ENCODE measurements around the gene OR1D2. TPM values are rescaled to one million over a fixed set of nuclear protein-coding genes. Genes with fewer than 3 reads are reported as not detected.

Gene OR1D2
- total RNA-seq, 1 experiment from 2014 or later: not detected

DNA sequence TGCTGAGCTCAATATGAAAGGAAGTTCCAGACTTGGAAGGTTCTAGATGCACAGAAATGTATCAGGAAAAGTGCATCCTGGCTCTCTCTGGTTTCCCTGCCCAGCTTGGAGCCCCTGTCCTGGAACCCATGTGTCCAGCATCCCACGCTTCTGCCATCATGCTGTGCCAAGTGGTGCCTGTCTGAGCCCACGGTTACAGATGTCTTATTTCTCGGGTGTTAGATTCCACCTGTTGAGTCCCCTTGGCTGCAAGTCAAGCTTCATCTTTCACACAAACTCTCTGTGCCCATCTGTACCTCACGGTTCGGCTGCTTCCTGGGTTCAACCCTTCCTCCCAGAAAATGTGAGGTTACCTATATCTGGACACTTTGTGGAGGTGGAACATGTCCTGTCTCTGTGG, 63.3 kb downstream of the OR1D2 start:
- TF ChIP-seq, protein P1, sequence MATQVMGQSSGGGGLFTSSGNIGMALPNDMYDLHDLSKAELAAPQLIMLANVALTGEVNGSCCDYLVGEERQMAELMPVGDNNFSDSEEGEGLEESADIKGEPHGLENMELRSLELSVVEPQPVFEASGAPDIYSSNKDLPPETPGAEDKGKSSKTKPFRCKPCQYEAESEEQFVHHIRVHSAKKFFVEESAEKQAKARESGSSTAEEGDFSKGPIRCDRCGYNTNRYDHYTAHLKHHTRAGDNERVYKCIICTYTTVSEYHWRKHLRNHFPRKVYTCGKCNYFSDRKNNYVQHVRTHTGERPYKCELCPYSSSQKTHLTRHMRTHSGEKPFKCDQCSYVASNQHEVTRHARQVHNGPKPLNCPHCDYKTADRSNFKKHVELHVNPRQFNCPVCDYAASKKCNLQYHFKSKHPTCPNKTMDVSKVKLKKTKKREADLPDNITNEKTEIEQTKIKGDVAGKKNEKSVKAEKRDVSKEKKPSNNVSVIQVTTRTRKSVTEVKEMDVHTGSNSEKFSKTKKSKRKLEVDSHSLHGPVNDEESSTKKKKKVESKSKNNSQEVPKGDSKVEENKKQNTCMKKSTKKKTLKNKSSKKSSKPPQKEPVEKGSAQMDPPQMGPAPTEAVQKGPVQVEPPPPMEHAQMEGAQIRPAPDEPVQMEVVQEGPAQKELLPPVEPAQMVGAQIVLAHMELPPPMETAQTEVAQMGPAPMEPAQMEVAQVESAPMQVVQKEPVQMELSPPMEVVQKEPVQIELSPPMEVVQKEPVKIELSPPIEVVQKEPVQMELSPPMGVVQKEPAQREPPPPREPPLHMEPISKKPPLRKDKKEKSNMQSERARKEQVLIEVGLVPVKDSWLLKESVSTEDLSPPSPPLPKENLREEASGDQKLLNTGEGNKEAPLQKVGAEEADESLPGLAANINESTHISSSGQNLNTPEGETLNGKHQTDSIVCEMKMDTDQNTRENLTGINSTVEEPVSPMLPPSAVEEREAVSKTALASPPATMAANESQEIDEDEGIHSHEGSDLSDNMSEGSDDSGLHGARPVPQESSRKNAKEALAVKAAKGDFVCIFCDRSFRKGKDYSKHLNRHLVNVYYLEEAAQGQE (IDR thresholded peaks at IDR 0.05; ENCODE audit: insufficient read depth in 1 of 2, low read depth in 2 of 2, low read length in 1 of 2): no peak
- TF ChIP-seq SIN3A (IDR thresholded peaks at IDR 0.05; ENCODE audit: borderline replicate concordance, insufficient read depth, low read depth, low read length): no peak
- TF ChIP-seq CTCF (IDR thresholded peaks at IDR 0.05): no peak
- TF ChIP-seq TCF7L2 (IDR thresholded peaks at IDR 0.05; ENCODE audit: low read depth, low read length): no peak
- TF ChIP-seq POLR2AphosphoS5 (IDR thresholded peaks at IDR 0.05; ENCODE audit: low read depth, low read length): no peak
- Histone ChIP-seq H3K27ac (ENCODE audit: low read length) (no peak overlapping the region), H3K27me3 (ENCODE audit: control insufficient read depth, insufficient read depth, low read length) (no peaks in the 10 kb centered on the region; the same call in 1 of the 2 replicates), H3K36me3 (ENCODE audit: control insufficient read depth, insufficient read depth, low read length) (no peaks in the 10 kb centered on the region), H3K4me3 (ENCODE audit: low read depth in 2 of 2, low read length in 2 of 2) (no peak overlapping the region), H3K4me1 (ENCODE audit: control insufficient read depth, insufficient read depth, low read length) (no peaks in the 10 kb centered on the region), H3K9me3 (ENCODE audit: control insufficient read depth, insufficient read depth, low read depth, low read length) (no peaks in the 10 kb centered on the region)
- in situ Hi-C loops (cut with HindIII; ENCODE audit: low pct_unique_long_range_greater_than_20kb, low sequenced_read_pairs): no loop called here
- ATAC-seq (no peak), DNase-seq (ENCODE audit: low read depth, low spot score) (no peak)
- POLR2A ChIA-PET: interaction anchor here (0.6 kb wide), 1 partner anchor 696 kb away, joined by 10 read pairs; no protein-coding TSS in a partner anchor
- CTCF ChIA-PET: no interaction called here
- intact Hi-C loops (cut with micrococcal nuclease; ENCODE audit: unreplicated experiment): no loop called here
- no TSS peak for BruUV-seq (replicated peaks)

- in situ Hi-C loops (cut with HindIII; ENCODE audit: low pct_unique_long_range_greater_than_20kb, low sequenced_read_pairs) (no loop called here), intact Hi-C loops (cut with micrococcal nuclease; ENCODE audit: unreplicated experiment) (no loop called here)
- ATAC-seq (no peak), DNase-seq (ENCODE audit: low read depth, low spot score) (no peak)
- H3K4me1 ChIP-seq (ENCODE audit: control insufficient read depth, insufficient read depth, low read length): no peaks in the 10 kb centered on the region
- no peaks in the 10 kb centered on the region; the same call in 1 of the 2 replicates for H3K27me3 ChIP-seq (ENCODE audit: control insufficient read depth, insufficient read depth, low read length)
- no TSS peak for BruUV-seq (replicated peaks)
- H3K4me3 ChIP-seq (ENCODE audit: low read depth in 2 of 2, low read length in 2 of 2): no peak overlapping the region
- ChIA-PET POLR2A (no interaction called here), CTCF (no interaction called here)
- H3K36me3 ChIP-seq (ENCODE audit: control insufficient read depth, insufficient read depth, low read length): no peaks in the 10 kb centered on the region
- no peaks in the 10 kb centered on the region for H3K9me3 ChIP-seq (ENCODE audit: control insufficient read depth, insufficient read depth, low read depth, low read length)
- no peak for TF ChIP-seq POLR2AphosphoS5 (IDR thresholded peaks at IDR 0.05; ENCODE audit: low read depth, low read length)
- TF ChIP-seq SIN3A (IDR thresholded peaks at IDR 0.05; ENCODE audit: borderline replicate concordance, insufficient read depth, low read depth, low read length): no peak
- H3K27ac ChIP-seq (ENCODE audit: low read length): no peak overlapping the region
Measured at GRCh38 chr17:3039736-3040135, 64.5 kb downstream of the OR1D2 start.

DNA sequence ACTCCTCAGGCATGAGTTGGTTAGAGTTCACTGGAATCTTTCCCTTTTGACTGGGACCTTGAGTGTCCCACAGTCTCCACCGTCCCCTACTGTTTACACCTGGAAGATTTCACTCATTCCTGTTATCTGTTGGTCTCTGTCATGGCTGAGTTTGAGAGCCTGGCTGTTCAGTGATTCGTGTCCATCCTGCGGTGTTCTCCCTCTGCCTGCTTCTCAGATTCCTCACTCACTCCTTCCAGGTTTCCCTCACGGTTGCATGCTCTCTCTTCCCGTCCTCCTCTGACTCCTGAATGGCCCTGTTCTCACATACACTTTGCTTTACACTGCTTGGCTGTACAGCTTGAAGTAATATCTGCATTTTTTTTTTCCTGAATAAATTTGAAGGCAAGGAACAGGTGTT, 65.3 kb downstream of the OR1D2 start:
- ChIA-PET POLR2A (no interaction called here), CTCF (no interaction called here)
- no peak for DNase-seq (ENCODE audit: low read depth, low spot score)
- intact Hi-C loops (cut with micrococcal nuclease; ENCODE audit: unreplicated experiment) (no loop called here), in situ Hi-C loops (cut with HindIII; ENCODE audit: low pct_unique_long_range_greater_than_20kb, low sequenced_read_pairs) (no loop called here)
- no TSS peak for BruUV-seq (replicated peaks)
- H3K27ac ChIP-seq (ENCODE audit: low read length): no peak overlapping the region
- H3K9me3 ChIP-seq (ENCODE audit: control insufficient read depth, insufficient read depth, low read depth, low read length): no peaks in the 10 kb centered on the region
- H3K4me1 ChIP-seq (ENCODE audit: control insufficient read depth, insufficient read depth, low read length): no peaks in the 10 kb centered on the region
- no peak for TF ChIP-seq CTCF (IDR thresholded peaks at IDR 0.05)
- no peak for TF ChIP-seq POLR2AphosphoS5 (IDR thresholded peaks at IDR 0.05; ENCODE audit: low read depth, low read length)
- TF ChIP-seq SIN3A (IDR thresholded peaks at IDR 0.05; ENCODE audit: borderline replicate concordance, insufficient read depth, low read depth, low read length): no peak
- TF ChIP-seq, protein P1 (IDR thresholded peaks at IDR 0.05; ENCODE audit: insufficient read depth in 1 of 2, low read depth in 2 of 2, low read length in 1 of 2): no peak
- TF ChIP-seq TCF7L2 (IDR thresholded peaks at IDR 0.05; ENCODE audit: low read depth, low read length): no peak
- H3K4me3 ChIP-seq (ENCODE audit: low read depth in 2 of 2, low read length in 2 of 2): no peak overlapping the region
- no peaks in the 10 kb centered on the region; the same call in 1 of the 2 replicates for H3K27me3 ChIP-seq (ENCODE audit: control insufficient read depth, insufficient read depth, low read length)
- H3K36me3 ChIP-seq (ENCODE audit: control insufficient read depth, insufficient read depth, low read length): no peaks in the 10 kb centered on the region
- no peak; the same call in 1 of the 2 replicates for ATAC-seq

Data from Panc1 (cell line).